HG02610 (cell line): ENCODE results near the gene POLR3A.
A peak's percentile ranks its signal among the peaks of the same experiment; 100 is the strongest.

Experiments used
- ATAC-seq: cut with Tn5 transposase; IDR thresholded peaks from one replicate; pipeline ENCODE4 v1.9.1; 2021; ENCODE audit warnings: mild to moderate bottlenecking, moderate library complexity; ENCODE audit not compliant: unreplicated experiment

The POLR3A gene

GRCh38 chr10:77959887-77960455 lies 69.3 kb downstream of the POLR3A start:
- no peak for ATAC-seq

DNA sequence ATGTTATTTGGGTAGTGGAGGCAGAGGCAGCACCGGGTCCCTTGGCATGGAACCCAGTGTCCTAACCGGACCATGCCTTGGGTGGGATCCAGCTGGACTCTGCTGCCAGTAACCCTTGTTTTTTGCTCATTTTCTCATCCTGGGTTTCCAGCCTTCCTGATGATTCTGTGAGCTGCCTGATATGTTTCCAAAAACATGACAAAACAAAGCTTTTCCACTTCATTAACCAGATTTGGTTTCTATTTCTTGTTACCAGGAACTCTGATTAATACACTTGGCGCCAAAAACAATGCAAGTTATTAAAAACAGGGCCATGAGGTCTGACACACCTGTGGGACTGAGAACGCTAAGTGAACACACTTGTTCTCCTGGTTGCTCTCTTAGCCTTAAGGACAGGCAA lies 69.9 kb downstream of the POLR3A start:
- ATAC-seq, result no peak

DNA sequence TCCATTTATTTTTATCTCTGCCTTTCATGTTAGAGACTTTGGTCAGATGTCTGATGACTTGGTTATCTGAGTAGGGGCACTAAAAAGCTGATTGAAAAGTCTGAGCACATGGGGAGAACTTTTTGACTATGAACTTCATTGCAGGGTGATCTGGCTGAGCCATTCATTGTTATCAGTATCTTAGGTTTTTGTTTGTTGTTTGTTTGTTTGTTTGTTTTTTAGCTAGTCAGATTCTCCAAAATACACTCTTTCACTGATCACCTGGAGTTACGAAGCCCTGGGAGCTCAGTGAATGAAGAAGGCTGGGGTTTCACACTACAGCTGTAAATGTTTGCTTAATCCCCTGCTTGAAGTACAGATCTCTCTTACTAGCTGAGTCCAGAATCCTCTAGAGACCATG lies 74.2 kb downstream of the POLR3A start:
- no peak for ATAC-seq

- ATAC-seq, result no peak
Measured at GRCh38 chr10:77949167-77949566, 80.1 kb downstream of the POLR3A start.

GRCh38 chr10:77946084-77946483 lies 83.2 kb downstream of the POLR3A start:
- no peak for ATAC-seq

DNA sequence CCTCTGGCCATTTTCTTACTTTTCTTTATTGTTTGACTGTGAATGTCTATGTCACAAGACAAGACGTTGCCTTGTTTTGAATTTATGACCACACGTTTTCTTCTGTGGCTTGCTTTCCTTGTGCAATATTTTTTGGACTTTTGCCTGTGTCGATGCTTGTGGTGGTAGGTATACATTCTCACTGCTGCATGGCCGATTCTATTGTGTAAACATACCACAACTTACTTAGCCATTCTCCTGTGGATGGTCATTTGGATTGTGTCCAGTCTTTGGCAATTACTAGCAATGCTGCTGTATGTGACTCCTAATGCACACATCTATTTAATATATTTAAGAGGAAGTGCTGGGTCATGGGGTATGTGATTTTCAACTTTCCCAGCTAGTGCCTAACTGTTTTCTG lies 84.8 kb downstream of the POLR3A start:
- no peak for ATAC-seq

DNA sequence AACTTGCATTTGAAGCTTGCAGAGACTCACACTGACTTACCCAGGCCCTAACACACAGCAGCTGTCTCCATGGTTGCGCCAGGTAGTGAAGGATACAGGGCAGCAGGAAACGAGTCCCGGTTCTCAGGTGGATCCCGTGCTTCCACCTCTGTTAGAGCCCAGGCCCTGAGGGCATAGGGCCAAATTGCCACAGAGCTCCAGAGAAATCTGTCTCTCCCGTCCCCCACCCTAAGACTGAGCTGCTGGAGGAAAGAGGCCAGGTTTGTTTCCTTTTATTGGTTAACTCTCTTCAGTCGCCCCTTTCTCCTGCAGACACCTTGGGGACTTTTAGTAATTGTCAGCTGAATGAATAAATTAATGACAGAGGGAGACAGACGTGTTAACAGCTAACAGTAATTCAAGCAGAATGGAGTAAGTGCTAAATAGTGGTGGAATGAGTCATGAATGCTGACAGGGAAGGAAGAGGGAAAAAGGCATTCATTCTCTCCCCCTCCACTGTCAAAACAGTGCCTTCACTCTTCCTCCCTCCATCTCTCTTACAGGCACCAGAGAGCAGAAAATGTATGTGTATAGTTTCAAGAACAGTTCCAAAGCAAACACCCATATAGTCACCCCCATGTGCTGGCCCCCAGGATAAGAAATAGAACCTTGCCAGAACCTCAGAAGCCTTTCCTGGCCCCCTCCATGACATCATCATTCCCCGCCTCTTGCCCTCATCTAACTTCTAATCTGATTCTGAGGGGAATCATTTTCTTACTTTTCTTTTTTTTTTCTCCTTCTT lies 86.0 kb downstream of the POLR3A start:
- ATAC-seq, result no peak

GRCh38 chr10:77941790-77942189 lies 87.5 kb downstream of the POLR3A start:
- no peak for ATAC-seq

GRCh38 chr10:77940627-77941026 lies 88.7 kb downstream of the POLR3A start:
- no peak for ATAC-seq

DNA sequence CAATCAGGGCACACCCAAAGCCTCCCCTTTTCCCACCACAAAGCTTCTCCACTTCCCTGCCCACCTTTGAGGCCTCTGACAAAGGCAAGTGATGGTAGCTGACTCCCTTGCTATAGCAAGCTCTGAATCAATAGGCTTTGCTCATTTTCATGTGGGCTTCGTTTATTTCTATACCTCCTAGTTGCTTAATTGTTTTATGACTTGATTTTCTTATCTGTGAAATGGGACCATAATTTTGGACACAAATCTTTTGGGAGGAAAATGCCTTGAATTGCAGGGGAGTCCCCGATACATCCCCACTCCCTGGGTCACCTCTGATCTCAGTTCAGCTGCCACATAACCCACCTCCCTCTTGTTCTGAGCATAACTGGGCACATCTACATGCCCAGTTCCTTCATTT lies 89.1 kb downstream of the POLR3A start:
- ATAC-seq, result no peak

- ATAC-seq, result no peak
Measured at GRCh38 chr10:77939561-77940001, 89.7 kb downstream of the POLR3A start.

GRCh38 chr10:77936697-77937567 lies 92.4 kb downstream of the POLR3A start:
- ATAC-seq, result no peak

GRCh38 chr10:77932016-77932715 lies 97.1 kb downstream of the POLR3A start:
- no peak for ATAC-seq

DNA sequence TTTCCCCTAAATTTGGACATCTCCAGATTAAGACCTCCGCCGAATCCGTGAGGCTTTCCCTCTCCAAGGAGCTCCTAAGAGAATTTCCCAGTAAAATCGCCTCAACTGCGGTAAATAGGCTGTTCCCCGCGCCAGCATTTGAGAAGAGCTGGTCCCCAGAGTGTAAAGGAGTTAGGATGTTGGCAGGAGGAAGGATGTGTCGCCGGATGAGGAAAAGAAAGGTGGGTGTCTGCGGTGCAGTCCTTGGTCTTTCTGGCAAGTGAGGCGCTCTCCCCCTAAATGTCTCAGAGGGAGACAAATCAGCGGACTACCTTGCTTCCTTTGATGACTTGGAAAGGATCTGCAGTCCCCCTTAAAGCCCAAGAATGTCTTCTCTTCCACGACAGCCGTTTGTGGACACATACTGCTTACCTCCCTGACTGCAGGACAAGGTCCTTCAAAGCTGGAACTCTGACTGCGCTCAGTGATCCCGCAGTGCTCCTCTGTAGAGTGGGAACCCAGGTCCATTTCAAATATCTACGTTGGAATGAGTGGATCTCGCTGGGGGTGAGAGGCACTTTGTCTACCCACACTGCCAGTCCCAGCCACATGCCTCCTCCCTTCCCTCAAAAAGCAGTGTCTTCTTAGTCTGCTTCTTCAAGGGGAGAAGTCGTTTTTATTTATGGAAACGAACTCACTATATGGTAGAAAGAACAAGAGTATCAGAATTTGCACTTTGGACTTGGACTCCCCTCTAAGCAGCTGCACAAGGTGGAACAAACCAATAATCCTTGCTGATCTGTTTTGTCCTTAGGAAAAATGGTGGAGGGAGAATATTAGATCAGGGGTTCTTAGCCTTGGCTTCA lies 101.7 kb downstream of the POLR3A start:
- ATAC-seq, result no peak

DNA sequence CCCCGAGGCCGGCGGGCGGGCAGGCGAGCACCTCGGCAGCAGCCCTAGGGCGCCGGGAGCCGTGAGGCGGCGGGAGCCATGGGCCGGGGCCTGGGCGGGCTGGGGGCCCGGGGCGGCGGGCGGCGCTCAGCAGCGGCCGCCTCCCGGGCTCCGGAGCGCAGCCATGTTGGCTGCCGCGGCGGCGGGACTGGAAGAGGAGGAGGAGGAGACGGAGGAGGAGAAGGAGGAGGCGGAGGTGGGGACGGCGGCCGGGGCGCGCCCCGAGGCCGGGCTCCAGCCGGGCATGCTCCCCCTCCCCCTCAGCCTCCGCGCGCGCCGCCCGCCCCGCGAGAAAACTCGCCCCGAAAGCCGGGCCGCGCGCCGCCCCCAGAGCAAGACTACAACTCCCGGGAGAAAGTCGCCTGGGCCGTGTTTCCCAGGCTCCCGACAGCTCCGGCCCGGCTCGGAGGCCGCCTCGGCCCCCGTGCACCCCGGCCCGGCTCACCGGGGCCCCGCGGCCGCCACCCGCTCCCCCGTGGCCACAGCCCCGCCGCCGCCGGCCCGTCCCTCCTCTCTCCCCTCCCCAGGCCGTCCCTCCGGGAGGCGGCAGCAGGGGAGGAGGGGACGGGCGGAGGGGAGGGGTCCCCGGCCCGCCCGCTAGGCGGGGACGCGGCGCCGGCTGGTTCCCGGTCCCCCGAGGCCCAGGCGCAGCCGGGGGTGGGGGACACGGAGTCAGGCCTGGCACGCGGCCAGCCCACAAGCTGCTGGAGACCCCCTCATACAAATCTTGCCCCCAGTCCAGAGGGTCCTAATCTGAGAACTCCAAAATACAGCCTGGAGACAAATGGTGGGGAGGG lies 102.5 kb downstream of the POLR3A start, which contains the start of gene DLG5:
TSS of gene DLG5 (minus strand) at position 190 of the 836 bp plus-strand sequence. CDS start 235 bp downstream, outside the sequence.
- peak; percentile 60 for ATAC-seq

DNA sequence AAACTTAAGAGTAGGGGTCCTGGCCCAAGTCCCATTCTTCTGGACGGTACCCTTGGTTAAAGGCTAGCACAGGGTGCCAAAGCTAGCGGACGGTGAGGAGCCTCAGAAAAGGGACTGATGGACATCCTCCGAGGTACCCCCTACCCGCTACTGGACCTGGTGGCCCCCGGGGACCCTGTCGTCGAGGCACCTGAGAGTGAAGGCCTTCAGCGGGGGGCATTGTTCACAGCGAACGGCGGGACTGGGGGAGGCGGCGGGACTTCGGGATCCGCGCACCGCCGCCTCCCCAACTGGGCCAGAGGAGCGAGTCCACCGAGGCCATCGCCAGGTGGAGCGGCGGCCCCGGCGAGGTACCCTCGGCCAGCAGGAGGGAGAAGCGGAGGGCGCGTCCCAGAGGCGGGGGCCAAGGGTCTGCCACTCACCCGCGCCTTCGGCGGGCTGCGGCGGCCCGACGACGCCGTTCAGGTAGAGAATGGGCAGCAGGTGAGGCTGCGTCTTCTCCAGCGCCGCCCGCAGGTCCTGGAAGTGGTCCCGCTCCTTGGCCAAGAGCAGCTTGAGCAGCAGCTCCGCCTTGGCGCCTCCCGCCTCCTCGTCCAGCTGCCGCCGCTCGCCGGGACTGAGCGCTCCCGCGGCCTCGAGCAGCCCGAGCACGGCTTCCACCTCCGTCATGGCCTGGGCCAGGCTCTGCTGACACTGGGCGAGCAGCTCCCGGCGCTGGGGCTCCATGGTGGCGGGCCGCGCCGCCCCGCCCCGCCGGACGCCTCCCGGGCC lies 103.3 kb downstream of the POLR3A start:
- ATAC-seq, result peak; percentile 45

DNA sequence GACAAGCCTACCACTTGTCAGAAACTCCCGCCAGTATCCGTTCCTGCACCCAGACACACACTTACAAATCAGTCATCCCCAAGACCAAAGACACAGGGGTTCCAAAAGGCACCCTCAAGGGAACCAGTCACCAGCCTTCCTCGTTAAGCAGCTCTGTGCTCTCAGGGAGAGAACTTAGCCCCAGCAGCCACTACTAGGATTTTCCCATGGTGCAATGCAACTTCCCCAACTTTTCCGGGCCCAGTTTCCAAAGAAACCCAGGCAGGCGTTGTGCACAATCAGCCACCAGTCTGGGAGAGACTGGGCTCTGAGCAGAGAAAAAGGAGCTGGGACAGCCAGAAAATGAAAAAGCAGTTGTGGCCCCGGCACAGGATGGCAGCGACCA lies 103.9 kb downstream of the POLR3A start:
- no peak for ATAC-seq

GRCh38 chr10:77922566-77923179 lies 106.6 kb downstream of the POLR3A start:
- no peak for ATAC-seq
